Measurements from ENCODE around the gene MRPS18C.

Gene MRPS18C

DNA sequence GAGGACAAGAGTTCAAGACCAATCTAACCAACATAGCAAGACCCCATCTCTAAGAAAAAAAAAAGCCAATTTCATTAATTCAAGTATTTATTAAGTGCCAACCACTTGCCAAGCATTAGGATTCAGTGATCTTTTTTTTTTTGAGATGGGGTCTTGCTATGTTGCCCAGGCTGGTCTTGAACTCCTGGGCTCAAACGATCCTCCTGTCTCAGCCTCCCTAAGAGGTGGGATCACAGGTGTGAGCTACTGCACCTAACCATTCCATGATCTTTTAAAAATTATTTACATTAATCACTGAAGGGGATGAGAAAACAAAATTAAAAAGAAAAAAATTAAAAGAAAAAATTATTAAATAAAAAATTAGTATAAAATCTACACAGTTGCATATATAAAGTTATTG lies 24.7 kb upstream of the MRPS18C start:
- H3K4me3 ChIP-seq (replicated peaks; ENCODE audit: low read depth, low read length), result no peak overlapping the region
- TF ChIP-seq, protein P1, sequence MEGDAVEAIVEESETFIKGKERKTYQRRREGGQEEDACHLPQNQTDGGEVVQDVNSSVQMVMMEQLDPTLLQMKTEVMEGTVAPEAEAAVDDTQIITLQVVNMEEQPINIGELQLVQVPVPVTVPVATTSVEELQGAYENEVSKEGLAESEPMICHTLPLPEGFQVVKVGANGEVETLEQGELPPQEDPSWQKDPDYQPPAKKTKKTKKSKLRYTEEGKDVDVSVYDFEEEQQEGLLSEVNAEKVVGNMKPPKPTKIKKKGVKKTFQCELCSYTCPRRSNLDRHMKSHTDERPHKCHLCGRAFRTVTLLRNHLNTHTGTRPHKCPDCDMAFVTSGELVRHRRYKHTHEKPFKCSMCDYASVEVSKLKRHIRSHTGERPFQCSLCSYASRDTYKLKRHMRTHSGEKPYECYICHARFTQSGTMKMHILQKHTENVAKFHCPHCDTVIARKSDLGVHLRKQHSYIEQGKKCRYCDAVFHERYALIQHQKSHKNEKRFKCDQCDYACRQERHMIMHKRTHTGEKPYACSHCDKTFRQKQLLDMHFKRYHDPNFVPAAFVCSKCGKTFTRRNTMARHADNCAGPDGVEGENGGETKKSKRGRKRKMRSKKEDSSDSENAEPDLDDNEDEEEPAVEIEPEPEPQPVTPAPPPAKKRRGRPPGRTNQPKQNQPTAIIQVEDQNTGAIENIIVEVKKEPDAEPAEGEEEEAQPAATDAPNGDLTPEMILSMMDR (IDR thresholded peaks at IDR 0.05; ENCODE audit: insufficient read depth, low read length, poor library complexity, severe bottlenecking), result no peak
- no peaks in the 10 kb centered on the region for H3K27me3 ChIP-seq (replicated peaks; ENCODE audit: control insufficient read depth, insufficient read depth, low read length)
- peaks cover 2% of the 10 kb centered on the region; the same call in 1 of the 2 replicates for H3K36me3 ChIP-seq (ENCODE audit: control insufficient read depth, insufficient read depth, low read length)
- no peak for DNase-seq (ENCODE audit: extremely low read depth, insufficient read length)

- H3K36me3 ChIP-seq (ENCODE audit: control insufficient read depth, insufficient read depth, low read length), result peaks cover 2% of the 10 kb centered on the region
- TF ChIP-seq, protein P1 (IDR thresholded peaks at IDR 0.05; ENCODE audit: insufficient read depth, low read length, poor library complexity, severe bottlenecking), result no peak
- no peak overlapping the region for H3K4me3 ChIP-seq (replicated peaks; ENCODE audit: low read depth, low read length)
- no peak for DNase-seq (ENCODE audit: extremely low read depth, insufficient read length)
- H3K27me3 ChIP-seq (replicated peaks; ENCODE audit: control insufficient read depth, insufficient read depth, low read length), result no peaks in the 10 kb centered on the region
These were observed 19.2 kb upstream of the MRPS18C start for GRCh38 chr4:83436680-83437079.

- Histone ChIP-seq H3K36me3 (ENCODE audit: control insufficient read depth, insufficient read depth, low read length) (peaks cover 2% of the 10 kb centered on the region), H3K27me3 (replicated peaks; ENCODE audit: control insufficient read depth, insufficient read depth, low read length) (no peaks in the 10 kb centered on the region), H3K4me3 (replicated peaks; ENCODE audit: low read depth, low read length) (no peak overlapping the region)
- DNase-seq (ENCODE audit: extremely low read depth, insufficient read length), result no peak
- TF ChIP-seq, protein P1 (IDR thresholded peaks at IDR 0.05; ENCODE audit: insufficient read depth, low read length, poor library complexity, severe bottlenecking), result no peak
These were observed 17.1 kb upstream of the MRPS18C start for GRCh38 chr4:83438719-83439118.

GRCh38 chr4:83440148-83440814 lies 15.6 kb upstream of the MRPS18C start:
- TF ChIP-seq, protein P1 (IDR thresholded peaks at IDR 0.05; ENCODE audit: insufficient read depth, low read length, poor library complexity, severe bottlenecking), result no peak
- DNase-seq (ENCODE audit: extremely low read depth, insufficient read length), result peak; percentile 18
- Histone ChIP-seq H3K36me3 (ENCODE audit: control insufficient read depth, insufficient read depth, low read length) (peaks cover 2% of the 10 kb centered on the region), H3K4me3 (replicated peaks; ENCODE audit: low read depth, low read length) (no peak overlapping the region), H3K27me3 (replicated peaks; ENCODE audit: control insufficient read depth, insufficient read depth, low read length) (no peaks in the 10 kb centered on the region)

DNA sequence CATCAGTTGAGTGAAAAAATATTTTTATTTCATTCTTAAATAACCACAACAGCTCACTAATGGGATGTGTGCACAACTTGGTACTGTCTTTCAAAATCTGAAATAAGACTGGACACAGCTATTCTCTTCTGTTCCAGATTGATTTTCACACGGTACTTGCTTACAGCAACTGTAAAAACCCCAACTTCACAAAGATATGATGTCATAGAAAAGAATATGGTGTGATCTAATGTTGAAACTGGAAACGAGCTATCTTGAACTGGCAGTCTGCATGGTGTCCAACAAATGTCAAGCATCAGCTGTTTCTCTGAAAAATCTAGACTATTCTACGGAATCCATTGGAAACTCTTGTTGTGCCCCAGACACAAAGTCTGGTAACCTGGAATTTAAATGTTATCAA lies 15.0 kb upstream of the MRPS18C start:
- TF ChIP-seq, protein P1 (IDR thresholded peaks at IDR 0.05; ENCODE audit: insufficient read depth, low read length, poor library complexity, severe bottlenecking), result no peak
- H3K36me3 ChIP-seq (ENCODE audit: control insufficient read depth, insufficient read depth, low read length), result peaks cover 2% of the 10 kb centered on the region
- peak; percentile 13 for DNase-seq (ENCODE audit: extremely low read depth, insufficient read length)
- no peak overlapping the region for H3K4me3 ChIP-seq (replicated peaks; ENCODE audit: low read depth, low read length)
- no peaks in the 10 kb centered on the region for H3K27me3 ChIP-seq (replicated peaks; ENCODE audit: control insufficient read depth, insufficient read depth, low read length)

- TF ChIP-seq, protein P1 (IDR thresholded peaks at IDR 0.05; ENCODE audit: insufficient read depth, low read length, poor library complexity, severe bottlenecking), result no peak
- Histone ChIP-seq H3K4me3 (replicated peaks; ENCODE audit: low read depth, low read length) (no peak overlapping the region), H3K27me3 (replicated peaks; ENCODE audit: control insufficient read depth, insufficient read depth, low read length) (no peaks in the 10 kb centered on the region), H3K36me3 (ENCODE audit: control insufficient read depth, insufficient read depth, low read length) (no peaks in the 10 kb centered on the region; the same call in none of the 2 replicates)
- DNase-seq (ENCODE audit: extremely low read depth, insufficient read length), result no peak
These were observed 6.8 kb upstream of the MRPS18C start for GRCh38 chr4:83449009-83449408.

All from GM06990 (cell line).